ENCODE measurements around the gene TMEM171. TPM values are rescaled to one million over a fixed set of nuclear protein-coding genes. Genes with fewer than 3 reads are reported as not detected.

TMEM171 gene
- total RNA-seq, 1 experiment from 2014 or later, result 1.7 TPM

GRCh38 chr5:73151766-73152410, 31.5 kb downstream of the TMEM171 start:
- POLR2A ChIA-PET, result interaction anchor here (1.3 kb wide), 1 partner anchor 8 kb away, joined by 3 read pairs; no protein-coding TSS in a partner anchor
- Mint-ChIP-seq H3K27me3 (ENCODE audit: low read depth) (no peaks in the 10 kb centered on the region), H3K4me3 (no peak overlapping the region), H3K27ac (no peak overlapping the region), H3K4me1 (peaks cover 13% of the 10 kb centered on the region), H3K36me3 (no peaks in the 10 kb centered on the region), H3K9me3 (no peaks in the 10 kb centered on the region)
- CTCF ChIA-PET, result interaction anchor here (0.8 to 3.1 kb wide), 4 partner anchors 19 to 68 kb away, joined by 3 to 15 read pairs (median 12); no protein-coding TSS in a partner anchor
- ATAC-seq (no peak), DNase-seq (ENCODE audit: low spot score) (no peak)
- no peak for TF ChIP-seq GABPB1 (CRISPR knock-in tag; IDR thresholded peaks at IDR 0.05)
- no peak for TF ChIP-seq TCF7 (CRISPR knock-in tag; IDR thresholded peaks at IDR 0.05; ENCODE audit: low read depth)
- no peak for TF ChIP-seq NR1H2 (CRISPR knock-in tag; IDR thresholded peaks at IDR 0.05)
- TF ChIP-seq CBFB (CRISPR knock-in tag; IDR thresholded peaks at IDR 0.05; ENCODE audit: low read depth), result no peak
- no peak for TF ChIP-seq ATF1 (CRISPR knock-in tag; IDR thresholded peaks at IDR 0.05)
- no peak for TF ChIP-seq GRHL2 (CRISPR knock-in tag; IDR thresholded peaks at IDR 0.05; ENCODE audit: insufficient replicate concordance, severe bottlenecking)
- no peak for TF ChIP-seq ZNF671 (CRISPR knock-in tag; IDR thresholded peaks at IDR 0.05)
- TF ChIP-seq, protein P1, sequence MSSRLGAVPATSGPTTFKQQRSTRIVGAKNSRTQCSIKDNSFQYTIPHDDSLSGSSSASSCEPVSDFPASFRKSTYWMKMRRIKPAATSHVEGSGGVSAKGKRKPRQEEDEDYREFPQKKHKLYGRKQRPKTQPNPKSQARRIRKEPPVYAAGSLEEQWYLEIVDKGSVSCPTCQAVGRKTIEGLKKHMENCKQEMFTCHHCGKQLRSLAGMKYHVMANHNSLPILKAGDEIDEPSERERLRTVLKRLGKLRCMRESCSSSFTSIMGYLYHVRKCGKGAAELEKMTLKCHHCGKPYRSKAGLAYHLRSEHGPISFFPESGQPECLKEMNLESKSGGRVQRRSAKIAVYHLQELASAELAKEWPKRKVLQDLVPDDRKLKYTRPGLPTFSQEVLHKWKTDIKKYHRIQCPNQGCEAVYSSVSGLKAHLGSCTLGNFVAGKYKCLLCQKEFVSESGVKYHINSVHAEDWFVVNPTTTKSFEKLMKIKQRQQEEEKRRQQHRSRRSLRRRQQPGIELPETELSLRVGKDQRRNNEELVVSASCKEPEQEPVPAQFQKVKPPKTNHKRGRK (CRISPR knock-in tag; IDR thresholded peaks at IDR 0.05; ENCODE audit: borderline replicate concordance), result no peak
- no peak for TF ChIP-seq ZNF423 (CRISPR knock-in tag; IDR thresholded peaks at IDR 0.05)
- no peak for TF ChIP-seq NFYB (CRISPR knock-in tag; conservative IDR thresholded peaks at IDR 0.05; ENCODE audit: low read depth)

GRCh38 chr5:73152411-73153388, 32.3 kb downstream of the TMEM171 start:
- peaks cover 13% of the 10 kb centered on the region for H3K4me1 Mint-ChIP-seq
- H3K27ac Mint-ChIP-seq, result no peak overlapping the region
- ATAC-seq (peak; percentile 80), DNase-seq (ENCODE audit: low spot score) (no peak)
- no peak overlapping the region for H3K4me3 Mint-ChIP-seq
- POLR2A ChIA-PET, result interaction anchor here (1.3 kb wide), 1 partner anchor 9 kb away, joined by 3 read pairs; no protein-coding TSS in a partner anchor
- TF ChIP-seq PRDM15 (CRISPR knock-in tag; IDR thresholded peaks at IDR 0.05) (no peak), ZNF396 (CRISPR knock-in tag; IDR thresholded peaks at IDR 0.05; ENCODE audit: borderline replicate concordance) (no peak), ZNF423 (CRISPR knock-in tag; IDR thresholded peaks at IDR 0.05) (0 out of 2 replicates have a peak, but pooled peaks have one; percentile 7), PREB (CRISPR knock-in tag; IDR thresholded peaks at IDR 0.05; ENCODE audit: borderline replicate concordance) (no peak), ZNF671 (CRISPR knock-in tag; IDR thresholded peaks at IDR 0.05) (no peak), CBFB (CRISPR knock-in tag; IDR thresholded peaks at IDR 0.05; ENCODE audit: low read depth) (no peak)
- CTCF ChIA-PET, result interaction anchor here (0.6 to 3.1 kb wide), 8 partner anchors 10 to 69 kb away, joined by 3 to 15 read pairs (median 5); no protein-coding TSS in a partner anchor
- H3K27me3 Mint-ChIP-seq (ENCODE audit: low read depth), result no peaks in the 10 kb centered on the region
- H3K36me3 Mint-ChIP-seq, result no peaks in the 10 kb centered on the region
- no peaks in the 10 kb centered on the region for H3K9me3 Mint-ChIP-seq

All from WTC11 (cell line).